HG02588 (cell line): ENCODE results near the gene RNF13.
"Not testable (repeated sequence)": the region's sequence is repeated elsewhere in the genome, so short reads cannot be mapped to it uniquely, and the experiment has no call there.

Experiments used
- ATAC-seq: cut with Tn5 transposase; IDR thresholded peaks from one replicate; pipeline ENCODE4 v1.9.1; 2021; ENCODE audit warnings: mild to moderate bottlenecking, moderate library complexity; ENCODE audit not compliant: unreplicated experiment

Gene RNF13

GRCh38 chr3:149892371-149892770 lies 79.4 kb downstream of the RNF13 start:
- no peak for ATAC-seq

- ATAC-seq, result no peak
These were observed 81.2 kb downstream of the RNF13 start for GRCh38 chr3:149894205-149894604.

- ATAC-seq, result no peak
These were observed 82.3 kb downstream of the RNF13 start for GRCh38 chr3:149895339-149895738.

GRCh38 chr3:149895769-149896168 lies 82.8 kb downstream of the RNF13 start:
- ATAC-seq, result no peak

GRCh38 chr3:149898771-149899170 lies 85.8 kb downstream of the RNF13 start:
- ATAC-seq, result no peak

- ATAC-seq, result no peak
These were observed 87.3 kb downstream of the RNF13 start for GRCh38 chr3:149900322-149900721.

- ATAC-seq, result no peak
These were observed 88.8 kb downstream of the RNF13 start for GRCh38 chr3:149901770-149902169.

GRCh38 chr3:149902498-149903139 lies 89.6 kb downstream of the RNF13 start:
- ATAC-seq, result no peak

- no peak for ATAC-seq
These were observed 93.0 kb downstream of the RNF13 start for GRCh38 chr3:149906036-149906435.

GRCh38 chr3:149908424-149908957 lies 95.5 kb downstream of the RNF13 start:
- no peak for ATAC-seq

GRCh38 chr3:149909923-149910322 lies 96.9 kb downstream of the RNF13 start:
- no peak for ATAC-seq

GRCh38 chr3:149917124-149917667 lies 104.2 kb downstream of the RNF13 start:
- ATAC-seq, result no peak

- no peak for ATAC-seq
These were observed 106.5 kb downstream of the RNF13 start for GRCh38 chr3:149919509-149919908.

GRCh38 chr3:149920119-149920518 lies 107.1 kb downstream of the RNF13 start:
- no peak for ATAC-seq

GRCh38 chr3:149933008-149933407 lies 120.0 kb downstream of the RNF13 start:
- ATAC-seq, result no peak

- no peak for ATAC-seq
These were observed 120.8 kb downstream of the RNF13 start for GRCh38 chr3:149933858-149934257.

- ATAC-seq, result no peak
These were observed 121.5 kb downstream of the RNF13 start for GRCh38 chr3:149934524-149934923.

GRCh38 chr3:149936812-149937230 lies 123.8 kb downstream of the RNF13 start:
- peak; percentile 67 for ATAC-seq

- ATAC-seq, result not testable (repeated sequence)
These were observed 125.5 kb downstream of the RNF13 start for GRCh38 chr3:149938392-149939055.

- ATAC-seq, result no peak
These were observed 128.2 kb downstream of the RNF13 start for GRCh38 chr3:149941186-149941585.

GRCh38 chr3:149941946-149942345 lies 128.9 kb downstream of the RNF13 start:
- ATAC-seq, result no peak

- no peak for ATAC-seq
These were observed 129.4 kb downstream of the RNF13 start for GRCh38 chr3:149942409-149942808.
